Epithelial cell of proximal tubule (primary cell): ENCODE results near the gene WNT3A. TPM values are rescaled to one million over a fixed set of nuclear protein-coding genes. Genes with fewer than 3 reads are reported as not detected.

Experiments
- DNase-seq: peaks from one replicate; pipeline ENCODE4 v3.0.0-alpha.2; 2011; ENCODE audit warnings: low read depth
- H3K4me3 ChIP-seq: 2 replicates; pipeline ENCODE4 v1.5.1; 2011; ENCODE audit warnings: low read depth, mild to moderate bottlenecking, low read length
- total RNA-seq: library from RNA; depleted of rRNA; stranded (reverse); fragments of >200 nt; gene quantifications from 2 replicates; pipeline ENCODE4 v1.2.3, GENCODE V29; 2015
- TF ChIP-seq, protein P1 (sequence below): conservative IDR thresholded peaks from 2 replicates; pipeline ENCODE4 v1.5.1; 2012; ENCODE audit warnings: low read depth, mild to moderate bottlenecking, low read length

WNT3A gene
- total RNA-seq, 1 donor from 2014 or later = not detected

DNA sequence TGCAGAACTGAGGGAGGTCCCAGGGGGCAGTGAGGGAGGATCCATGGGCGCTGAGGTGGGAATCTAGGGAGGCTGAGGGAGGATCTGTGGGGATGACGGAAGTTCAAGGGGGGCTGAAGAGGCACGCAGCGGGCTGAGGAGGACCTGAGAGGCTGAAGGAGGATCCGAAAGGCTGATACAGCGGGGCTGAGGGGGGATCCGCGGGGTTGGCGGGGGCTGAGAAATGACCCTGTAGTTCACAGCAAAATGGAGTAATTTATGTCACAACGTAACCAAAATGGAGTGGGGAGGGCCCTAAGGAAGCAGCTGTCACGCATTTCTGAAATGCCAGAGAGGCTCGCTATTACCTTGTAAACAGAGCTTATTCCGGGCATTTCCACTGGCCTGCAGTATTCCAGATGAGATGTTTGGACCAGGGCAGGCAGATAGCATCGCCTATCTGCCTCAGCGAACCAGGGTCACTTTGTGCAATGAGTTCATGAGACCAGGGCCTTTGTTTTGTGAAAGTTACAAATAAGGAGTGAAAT, 103.2 kb downstream of the WNT3A start:
- TF ChIP-seq, protein P1, sequence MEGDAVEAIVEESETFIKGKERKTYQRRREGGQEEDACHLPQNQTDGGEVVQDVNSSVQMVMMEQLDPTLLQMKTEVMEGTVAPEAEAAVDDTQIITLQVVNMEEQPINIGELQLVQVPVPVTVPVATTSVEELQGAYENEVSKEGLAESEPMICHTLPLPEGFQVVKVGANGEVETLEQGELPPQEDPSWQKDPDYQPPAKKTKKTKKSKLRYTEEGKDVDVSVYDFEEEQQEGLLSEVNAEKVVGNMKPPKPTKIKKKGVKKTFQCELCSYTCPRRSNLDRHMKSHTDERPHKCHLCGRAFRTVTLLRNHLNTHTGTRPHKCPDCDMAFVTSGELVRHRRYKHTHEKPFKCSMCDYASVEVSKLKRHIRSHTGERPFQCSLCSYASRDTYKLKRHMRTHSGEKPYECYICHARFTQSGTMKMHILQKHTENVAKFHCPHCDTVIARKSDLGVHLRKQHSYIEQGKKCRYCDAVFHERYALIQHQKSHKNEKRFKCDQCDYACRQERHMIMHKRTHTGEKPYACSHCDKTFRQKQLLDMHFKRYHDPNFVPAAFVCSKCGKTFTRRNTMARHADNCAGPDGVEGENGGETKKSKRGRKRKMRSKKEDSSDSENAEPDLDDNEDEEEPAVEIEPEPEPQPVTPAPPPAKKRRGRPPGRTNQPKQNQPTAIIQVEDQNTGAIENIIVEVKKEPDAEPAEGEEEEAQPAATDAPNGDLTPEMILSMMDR = no peak
- no peak for DNase-seq

DNA sequence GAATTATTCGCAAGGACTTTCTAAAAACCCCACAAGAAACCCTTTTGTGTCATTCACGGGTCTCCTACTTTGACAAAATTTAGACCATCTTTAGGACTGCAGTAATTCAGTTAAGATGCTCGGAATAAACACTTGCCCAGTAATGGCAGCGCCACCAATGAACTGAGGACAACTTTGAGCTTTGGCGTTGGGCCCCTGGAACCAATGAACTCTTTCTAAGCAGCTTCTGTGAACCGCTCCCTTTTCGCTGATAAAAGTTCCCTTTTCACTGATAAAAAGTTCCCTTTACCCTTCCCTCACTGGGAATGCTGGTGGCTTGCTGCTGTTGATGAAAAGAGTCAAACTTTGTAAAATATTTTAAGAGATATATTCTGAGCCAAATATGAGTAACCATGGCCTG, 103.8 kb downstream of the WNT3A start:
- TF ChIP-seq, protein P1 = no peak
- peak overlapping the region; percentile 100 for H3K4me3 ChIP-seq
- DNase-seq = no peak

More for the DNA sequence above, 103.2 kb downstream of the WNT3A start:
- peak overlapping the region; percentile 100 for H3K4me3 ChIP-seq

Other genes starting within 250 kb of the WNT3A start
- not detected in 2 replicates for gene PRSS38, start 191.3 kb upstream of the WNT3A start, total RNA-seq
- gene WNT9A, start 59.1 kb upstream of the WNT3A start, total RNA-seq = 2.1 and 2.7 TPM in 2 replicates
- 303 and 476 TPM in 2 replicates for gene ARF1, start 75.7 kb downstream of the WNT3A start, total RNA-seq
- 23.8 and 27.6 TPM in 2 replicates for gene C1orf35, start 96.3 kb downstream of the WNT3A start, total RNA-seq
- 130 and 142 TPM in 2 replicates for gene MRPL55, start 102.3 kb downstream of the WNT3A start, total RNA-seq
- gene GUK1, start 133.3 kb downstream of the WNT3A start, total RNA-seq = 242 and 269 TPM in 2 replicates
- gene GJC2, start 142.9 kb downstream of the WNT3A start, total RNA-seq = 0.14 and 0.69 TPM in 2 replicates
- gene IBA57, start 158.8 kb downstream of the WNT3A start, total RNA-seq = 2.0 and 6.9 TPM in 2 replicates
- gene OBSCN, start 201.0 kb downstream of the WNT3A start, total RNA-seq = 2.0 and 20.6 TPM in 2 replicates